HCT116 (cell line): Measurements from ENCODE around the gene PTCHD4. TPM values are rescaled to one million over a fixed set of nuclear protein-coding genes. Genes with fewer than 3 reads are reported as not detected.

ENCODE experiments used
- ATAC-seq: fragments of 200-7000 bp; cut with Tn5 transposase; 2 replicates; pipeline ENCODE4 v1.9.1; 2020; ENCODE audit warnings: mild to moderate bottlenecking, moderate library complexity
- BruUV-seq: library from RNA; stranded (reverse); fragments of 400-500 nt; replicated peaks from 2 replicates; lab custom pipeline; 2021; lab: Mats Ljungman, UMichigan
- CTCF ChIA-PET: fragments of 300-600 bp; sonication (Branson Sonifier 250); formaldehyde crosslinking; loops from one replicate; lab custom pipeline; 2021; ENCODE audit warnings: antibody characterized with exemption; lab: Charles Lee
- POLR2A ChIA-PET: fragments of 300-600, 350-600 bp; sonication (Branson Sonifier 250); formaldehyde crosslinking; loops from one replicate; lab custom pipeline; 2021; ENCODE audit warnings: antibody characterized with exemption; lab: Charles Lee
- RAD21 ChIA-PET, 2 experiments: fragments of 300-600 bp; sonication (Branson Sonifier 250); formaldehyde crosslinking; loops; one replicate each; lab custom pipeline; 2023; ENCODE audit warnings: low total read pairs in 2 of 2; ENCODE audit not compliant: uncharacterized antibody in 2 of 2, unreplicated experiment in 2 of 2, low non-redundant PET in 1 of 2; lab: Charles Lee
- DNase-seq: peaks from one replicate; pipeline ENCODE4 v3.0.0-alpha.2; 2010; ENCODE audit warnings: low read depth, low spot score
- H2AFZ ChIP-seq: fragments of 200-600 bp; shearing (Covaris generic), sonication (generic); 2 replicates; pipeline ENCODE4 v1.6.1; 2017; ENCODE audit warnings: low read depth, mixed run types, mixed read lengths, antibody characterized with exemption, low read length; ENCODE audit not compliant: poor library complexity, severe bottlenecking
- H3K27ac ChIP-seq: 2 replicates; pipeline ENCODE4 v1.5.1; 2012; ENCODE audit warnings: low read depth, low read length
- H3K27me3 ChIP-seq: fragments of 200-600 bp; sonication (generic); 2 replicates; pipeline ENCODE4 v1.6.1; 2016; ENCODE audit warnings: mixed run types, low read length, mixed read lengths; ENCODE audit not compliant: insufficient read depth
- H3K36me3 ChIP-seq, 2 experiments: fragments of 200-500 bp in 1 of 2; fragments of 200-600 bp in 1 of 2; sonication (Bioruptor generic) in 1 of 2; sonication (generic) in 1 of 2; 2 replicates each; pipeline versions ENCODE4 v1.5.1 to v1.6.1; 2014 to 2016; ENCODE audit warnings: low read length in 2 of 2, inconsistent platforms in 1 of 2, mixed read lengths in 1 of 2, mixed run types in 1 of 2; ENCODE audit not compliant: insufficient read depth in 2 of 2, control insufficient read depth in 1 of 2
- H3K4me1 ChIP-seq, 2 experiments: fragments of 200-600 bp in 1 of 2; sonication (generic) in 1 of 2; 2 replicates each; pipeline versions ENCODE4 v1.5.1 to v1.6.1; 2012 to 2017; ENCODE audit warnings: low read length in 2 of 2, inconsistent platforms in 1 of 2, mild to moderate bottlenecking in 1 of 2, mixed read lengths in 1 of 2, mixed run types in 1 of 2, moderate library complexity in 1 of 2; ENCODE audit not compliant: insufficient read depth in 2 of 2, control insufficient read depth in 1 of 2
- H3K4me2 ChIP-seq: fragments of 200-600 bp; sonication (generic); 2 replicates; pipeline ENCODE4 v1.6.1; 2017; ENCODE audit warnings: mixed run types, low read length, mixed read lengths
- H3K4me3 ChIP-seq, 2 experiments: fragments of 200-600 bp in 1 of 2; sonication (generic) in 1 of 2; replicated peaks in 1 of 2; 2 replicates each; pipeline ENCODE4 v1.5.1; 2011 to 2016; ENCODE audit warnings: low read length in 2 of 2, control low read depth in 1 of 2, low read depth in 1 of 2, mild to moderate bottlenecking in 1 of 2, mixed read lengths in 1 of 2, mixed run types in 1 of 2
- H3K79me2 ChIP-seq: fragments of 200-600 bp; sonication (generic); 2 replicates; pipeline ENCODE4 v1.6.1; 2017; ENCODE audit warnings: mild to moderate bottlenecking, mixed run types, low read length, moderate library complexity, mixed read lengths; ENCODE audit not compliant: insufficient read depth
- H3K9ac ChIP-seq: fragments of 200-600 bp; sonication (generic); 2 replicates; pipeline ENCODE4 v1.6.1; 2016; ENCODE audit warnings: low read length, mixed read lengths
- H3K9me2 ChIP-seq: fragments of 200-600 bp; sonication (generic), shearing (Covaris generic); 2 replicates; pipeline ENCODE4 v1.6.1; 2017; ENCODE audit warnings: mixed run types, mild to moderate bottlenecking, moderate library complexity; ENCODE audit not compliant: insufficient read depth
- H3K9me3 ChIP-seq, 2 experiments: fragments of 200-500 bp in 1 of 2; fragments of 200-600 bp in 1 of 2; sonication (Bioruptor generic) in 1 of 2; sonication (generic) in 1 of 2; 2 replicates each; pipeline ENCODE4 v1.6.1; 2014 to 2017; ENCODE audit warnings: low read length in 2 of 2, mixed read lengths in 2 of 2, inconsistent platforms in 1 of 2, low read depth in 1 of 2, mild to moderate bottlenecking in 1 of 2, mixed run types in 1 of 2, moderate library complexity in 1 of 2; ENCODE audit not compliant: control insufficient read depth in 1 of 2, insufficient read depth in 1 of 2
- H4K20me1 ChIP-seq: fragments of 200-600 bp; sonication (generic), shearing (Covaris generic); 2 replicates; pipeline ENCODE4 v1.6.1; 2017; ENCODE audit warnings: mixed run types, mild to moderate bottlenecking, moderate library complexity; ENCODE audit not compliant: insufficient read depth
- CBX3 ChIP-seq: IDR thresholded peaks from 2 replicates; pipeline ENCODE4 v1.6.1; 2012; ENCODE audit warnings: low read depth
- CEBPB ChIP-seq: IDR thresholded peaks from 2 replicates; pipeline ENCODE4 v1.6.1; 2012; ENCODE audit warnings: low read depth
- EZH2 ChIP-seq: fragments of 200-600 bp; sonication (generic); IDR thresholded peaks from 2 replicates; pipeline ENCODE4 v1.6.1; 2017; ENCODE audit warnings: antibody characterized with exemption, mixed run types
- EZH2phosphoT487 ChIP-seq: fragments of 200-600 bp; IDR thresholded peaks from 2 replicates; pipeline ENCODE4 v1.6.1; 2018; ENCODE audit warnings: antibody characterized with exemption, borderline replicate concordance
- FOSL1 ChIP-seq: IDR thresholded peaks from 2 replicates; pipeline ENCODE4 v1.6.1; 2012; ENCODE audit warnings: low read depth
- JUND ChIP-seq: IDR thresholded peaks from 2 replicates; pipeline ENCODE4 v1.6.1; 2012
- POLR2A ChIP-seq: IDR thresholded peaks from 2 replicates; pipeline ENCODE4 v1.7.0; 2011; ENCODE audit warnings: borderline replicate concordance; ENCODE audit not compliant: insufficient read depth, insufficient read length; ENCODE audit errors: extremely low read depth
- POLR2AphosphoS5 ChIP-seq: IDR thresholded peaks from 2 replicates; pipeline ENCODE4 v1.6.1; 2011; ENCODE audit warnings: mild to moderate bottlenecking, low read depth, low read length, moderate library complexity
- RAD21 ChIP-seq: IDR thresholded peaks from 2 replicates; pipeline ENCODE4 v1.6.1; 2012; ENCODE audit warnings: low read depth, mild to moderate bottlenecking
- REST ChIP-seq: IDR thresholded peaks from 2 replicates; pipeline ENCODE4 v1.6.1; 2012; ENCODE audit warnings: low read depth
- SRF ChIP-seq: IDR thresholded peaks from 2 replicates; pipeline ENCODE4 v1.6.1; 2012; ENCODE audit warnings: low read depth
- TCF7L2 ChIP-seq: IDR thresholded peaks from 2 replicates; pipeline ENCODE4 v1.7.0; 2011; ENCODE audit warnings: borderline replicate concordance, inconsistent platforms; ENCODE audit not compliant: insufficient read depth, insufficient read length; ENCODE audit errors: extremely low read depth
- YY1 ChIP-seq: IDR thresholded peaks from 2 replicates; pipeline ENCODE4 v1.6.1; 2011; ENCODE audit warnings: low read length, low read depth, moderate library complexity, mild to moderate bottlenecking; ENCODE audit not compliant: insufficient replicate concordance; ENCODE audit errors: extremely low read depth
- ZNF274 ChIP-seq: fragments of 200-500 bp; sonication (Bioruptor generic); IDR thresholded peaks from 2 replicates; pipeline ENCODE4 v1.6.1; 2014; ENCODE audit warnings: mild to moderate bottlenecking, low read depth, low read length, inconsistent platforms
- intact Hi-C: fragments of 100-400 bp; cut with micrococcal nuclease; formaldehyde crosslinking; loops from 2 replicates; pipeline ENCODE4 v1.10.0; 2022
- total RNA-seq: library from RNA; stranded (reverse); gene quantifications from one replicate; pipeline ENCODE4 v1.2.1, GENCODE V29; 2021; ENCODE audit not compliant: unreplicated experiment

Gene PTCHD4
- total RNA-seq, 1 experiment from 2014 or later: 1.1 TPM

- no peaks in the 10 kb centered on the region for H4K20me1 ChIP-seq
- POLR2A ChIA-PET: no interaction called here
- H3K9ac ChIP-seq: no peak overlapping the region
- H3K4me1 ChIP-seq: no peaks in the 10 kb centered on the region
- H2AFZ ChIP-seq: no peak overlapping the region
- no peaks in the 10 kb centered on the region for H3K9me3 ChIP-seq
- no peaks in the 10 kb centered on the region for H3K27me3 ChIP-seq
- H3K27ac ChIP-seq: no peak overlapping the region
- DNase-seq (no peak), ATAC-seq (no peak)
- H3K36me3 ChIP-seq: no peaks in the 10 kb centered on the region
- no peaks in the 10 kb centered on the region for H3K79me2 ChIP-seq
- TF ChIP-seq POLR2A: no peak
- TF ChIP-seq YY1: no peak
- TF ChIP-seq RAD21: no peak
- TF ChIP-seq EZH2phosphoT487: no peak
- no peak for TF ChIP-seq JUND
- TF ChIP-seq REST: no peak
- no peak for TF ChIP-seq TCF7L2
- TF ChIP-seq ZNF274: no peak
- no peak for TF ChIP-seq CBX3
- TF ChIP-seq EZH2: no peak
- no peak for TF ChIP-seq POLR2AphosphoS5
- TF ChIP-seq CEBPB: no peak
- no peak for TF ChIP-seq FOSL1
- no peak for TF ChIP-seq SRF
- no TSS peak for BruUV-seq
- no peak overlapping the region for H3K4me2 ChIP-seq
- RAD21 ChIA-PET: no interaction called here
- intact Hi-C loops: no loop called here
- H3K4me3 ChIP-seq: no peak overlapping the region
- no peaks in the 10 kb centered on the region for H3K9me2 ChIP-seq
- CTCF ChIA-PET: no interaction called here
These were observed 41.7 kb downstream of the PTCHD4 start for GRCh38 chr6:48069280-48069679.
